M059J (cell line): ENCODE data around the gene TEKT4. TPM values are rescaled to one million over a fixed set of nuclear protein-coding genes. Genes with fewer than 3 reads are reported as not detected.
"Not testable (repeated sequence)": the region's sequence is repeated elsewhere in the genome, so short reads cannot be mapped to it uniquely, and the experiment has no call there.

Source experiments
- DNase-seq: peaks from one replicate; pipeline ENCODE4 v3.0.0-alpha.2; 2012; ENCODE audit warnings: low read depth
- total RNA-seq: library from RNA; depleted of rRNA; stranded (reverse); fragments of >200 nt; shearing (Covaris generic); gene quantifications from 2 replicates; pipeline ENCODE4 v1.2.3, GENCODE V29; 2014; rRNA removed

Gene TEKT4
- not detected in 2 replicates for total RNA-seq

GRCh38 chr2:94871226-94872087, at the start of gene TEKT4:
TEKT4 (plus strand) TSS chr2:94871430; CDS start chr2:94871580, 150 bp downstream.
- peak; percentile 65 for DNase-seq

- not testable (repeated sequence) for DNase-seq
These were observed 32.0 kb upstream of the TEKT4 start for GRCh38 chr2:94839224-94839623.

GRCh38 chr2:94856856-94857255, 14.4 kb upstream of the TEKT4 start:
- not testable (repeated sequence) for DNase-seq

GRCh38 chr2:94857367-94858162, 13.7 kb upstream of the TEKT4 start:
- DNase-seq = not testable (repeated sequence)

GRCh38 chr2:94858163-94858888, 12.9 kb upstream of the TEKT4 start:
- not testable (repeated sequence) for DNase-seq

GRCh38 chr2:94861308-94862152, 9.7 kb upstream of the TEKT4 start:
- DNase-seq = no peak

- not testable (repeated sequence) for DNase-seq
These were observed 8.3 kb upstream of the TEKT4 start for GRCh38 chr2:94862903-94863302.

GRCh38 chr2:94869131-94869530, 2.1 kb upstream of the TEKT4 start:
- DNase-seq = no peak

- DNase-seq = no peak
These were observed 1.4 kb upstream of the TEKT4 start for GRCh38 chr2:94869552-94870439.

GRCh38 chr2:94870440-94871225, 597 bp upstream of the TEKT4 start:
- DNase-seq = no peak

- no peak for DNase-seq
These were observed 923 bp downstream of the TEKT4 start for GRCh38 chr2:94872088-94872618.

- DNase-seq = no peak
These were observed 1.6 kb downstream of the TEKT4 start for GRCh38 chr2:94872676-94873361.

- DNase-seq = no peak
These were observed 2.4 kb downstream of the TEKT4 start for GRCh38 chr2:94873362-94874276.

- peak; percentile 40 for DNase-seq
These were observed 3.2 kb downstream of the TEKT4 start for GRCh38 chr2:94874277-94874997.

GRCh38 chr2:94875064-94875819, 4.0 kb downstream of the TEKT4 start:
- DNase-seq = no peak
